Lung (tissue), 16 donors: ENCODE data around the gene ASPDH. TPM values are rescaled to one million over a fixed set of nuclear protein-coding genes. Genes with fewer than 3 reads are reported as not detected.

Source experiments
- ATAC-seq: fragments of 200-7000 bp; cut with Tn5 transposase; one replicate; pipeline ENCODE4 v1.9.1; 2020; ENCODE audit warnings: moderate number of reproducible peaks; ENCODE audit not compliant: insufficient read depth, low FRiP score
- DNase-seq, 3 donors: peaks; one replicate each; pipeline ENCODE4 v3.0.0-alpha.2; 2013 to 2017
- H3K27ac ChIP-seq, 2 donors: one replicate each; pipeline ENCODE4 v1.5.1; 2013; ENCODE audit warnings: mild to moderate bottlenecking in 2 of 2, moderate library complexity in 2 of 2, control low read depth in 1 of 2, inconsistent platforms in 1 of 2, low read depth in 1 of 2, low read length in 1 of 2
- H3K27me3 ChIP-seq, 3 donors: one replicate each; pipeline ENCODE4 v1.5.1; 2013; ENCODE audit warnings: low read length in 2 of 3; ENCODE audit not compliant: control insufficient read depth in 3 of 3, insufficient read depth in 3 of 3
- H3K36me3 ChIP-seq, 4 donors: one replicate each; pipeline ENCODE4 v1.5.1; 2013; ENCODE audit warnings: low read length in 4 of 4, mild to moderate bottlenecking in 1 of 4, moderate library complexity in 1 of 4; ENCODE audit not compliant: control insufficient read depth in 4 of 4, insufficient read depth in 4 of 4
- H3K4me1 ChIP-seq, 5 donors: one replicate each; pipeline ENCODE4 v1.5.1; 2013; ENCODE audit warnings: low read length in 5 of 5, mild to moderate bottlenecking in 2 of 5, moderate library complexity in 1 of 5; ENCODE audit not compliant: control insufficient read depth in 5 of 5, insufficient read depth in 5 of 5
- H3K4me3 ChIP-seq: one replicate; pipeline ENCODE4 v1.5.1; 2013; ENCODE audit warnings: mild to moderate bottlenecking, control low read depth, moderate library complexity
- H3K9ac ChIP-seq, 2 donors: one replicate each; pipeline ENCODE4 v1.5.1; 2013; ENCODE audit warnings: low read length in 2 of 2, control low read depth in 1 of 2; ENCODE audit not compliant: insufficient read depth in 1 of 2
- H3K9me3 ChIP-seq, 4 donors: one replicate each; pipeline ENCODE4 v1.5.1; 2013; ENCODE audit warnings: low read length in 3 of 4, mild to moderate bottlenecking in 1 of 4, moderate library complexity in 1 of 4; ENCODE audit not compliant: control insufficient read depth in 4 of 4, insufficient read depth in 3 of 4
- CTCF ChIP-seq: IDR thresholded peaks from 2 replicates; pipeline ENCODE4 v1.5.1; 2012; ENCODE audit warnings: mild to moderate bottlenecking; ENCODE audit errors: control extremely low read depth, extremely low read depth
- WGBS, 2 donors: extraction: QIAGEN DNeasy Blood & Tissue Kit; methylation state at CpG; one replicate each; pipeline ENCODE4 v1.1.7; 2013; 5-methylcytosine and 5-hydroxymethylcytosine counted together
- long read RNA-seq, 5 donors: transcript quantifications; one replicate each; lab custom pipeline, GENCODE V29; 2026
- polyA plus RNA-seq, 2 donors: library from polyadenylated mRNA; stranded (reverse); fragments of 200-250 nt; gene quantifications; one replicate each; pipeline ENCODE4 v1.2.1, GENCODE V29; 2013
- total RNA-seq, 2 donors: library from RNA; depleted of rRNA in 1 of 2; stranded (reverse); fragments of >200 nt in 1 of 2; gene quantifications; one replicate each; pipeline ENCODE4 v1.2.1, GENCODE V29; 2014 to 2021
- donor health status: control.
- donor health status: control.
- donor health status: Bipolar disorder and iron deficiency.
- donor health status: healthy.
- donor health status: DM: yes; HTN: yes; CAD: no.

ASPDH gene
- total RNA-seq (not detected), polyA plus RNA-seq (not detected)
- long read RNA-seq, donor 1, partial matches to known transcripts = 0 of 1 reads
- long read RNA-seq, donor 1, other reads (novel, unspliced or antisense) = 0 of 1 reads
- long read RNA-seq, donor 2 = 0 reads
- long read RNA-seq, donor 3 = 0 reads
- long read RNA-seq, donor 4 = 0 reads
- long read RNA-seq, donor 5 = 0 reads

- WGBS, 2 donors = 45 to 60% methylated on average over 14 to 22 of the region's 22 CpGs
- H3K27me3 ChIP-seq = no peaks in the 10 kb centered on the region
- peaks cover 0 to 6% (median 0%) of the 10 kb centered on the region in 4 donors for H3K36me3 ChIP-seq
- no peak for DNase-seq
- no peak within 1 kb of the TSS for H3K27ac ChIP-seq
- H3K4me1 ChIP-seq = peaks cover 0 to 10% (median 0%) of the 10 kb centered on the region in 5 donors
- no peak within 1 kb of the TSS for H3K9ac ChIP-seq
- ATAC-seq = no peak
- peaks cover 0 to 8% (median 0%) of the 10 kb centered on the region in 4 donors for H3K9me3 ChIP-seq
- H3K4me3 ChIP-seq = no peak within 1 kb of the TSS
- no peak for TF ChIP-seq CTCF
Measured at GRCh38 chr19:50513746-50514345, at the start of gene ASPDH. Gene ASPDH, minus strand, starts transcription at chr19:50513913. Its CDS starts 90 bp downstream, at chr19:50513823.

- DNase-seq = no peak
- H3K36me3 ChIP-seq = no peaks in the 10 kb centered on the region
- ATAC-seq = no peak
- peaks cover 3 to 38% (median 4%) of the 10 kb centered on the region in 3 donors for H3K27me3 ChIP-seq
- WGBS, 2 donors = 74 to 78% methylated on average over 7 to 9 of the region's 9 CpGs
- H3K9me3 ChIP-seq = peaks cover 0 to 5% (median 0%) of the 10 kb centered on the region in 4 donors
- H3K4me3 ChIP-seq = no peak overlapping the region
- H3K27ac ChIP-seq = no peak overlapping the region
- peaks cover 0 to 3% (median 0%) of the 10 kb centered on the region in 5 donors for H3K4me1 ChIP-seq
- no peak overlapping the region for H3K9ac ChIP-seq
- no peak for TF ChIP-seq CTCF
Measured at GRCh38 chr19:50562996-50563395, 49.3 kb upstream of the ASPDH start.

DNA sequence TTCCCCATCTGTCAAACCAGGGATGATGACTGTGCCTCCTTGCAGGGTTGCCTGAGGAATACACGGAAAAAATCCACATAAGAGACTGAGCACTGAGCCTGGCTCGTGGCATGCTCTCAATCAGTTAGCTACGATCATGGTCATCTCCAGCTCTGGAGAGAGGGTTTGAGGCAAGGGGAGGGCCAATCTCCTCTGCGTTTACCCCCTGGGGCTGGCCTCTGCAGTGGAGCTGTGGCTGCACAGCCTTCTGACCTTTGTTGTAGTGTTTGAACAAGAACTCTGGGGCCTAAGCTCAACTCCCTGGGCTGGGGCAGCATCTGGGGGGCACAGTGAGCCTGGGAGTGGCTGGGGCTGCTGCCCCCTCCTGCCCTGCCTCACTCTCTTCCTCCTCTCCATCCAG lies 48.6 kb upstream of the ASPDH start:
- WGBS, 2 donors = 50 to 64% methylated on average over 4 of the region's 4 CpGs
- Histone ChIP-seq H3K27ac (no peak overlapping the region), H3K4me1 (peaks cover 0 to 3% (median 0%) of the 10 kb centered on the region in 5 donors), H3K27me3 (peaks cover 4 to 38% (median 6%) of the 10 kb centered on the region in 3 donors), H3K4me3 (no peak overlapping the region), H3K9ac (no peak overlapping the region), H3K9me3 (peaks cover 0 to 5% (median 0%) of the 10 kb centered on the region in 4 donors), H3K36me3 (no peaks in the 10 kb centered on the region)
- DNase-seq (no peak), ATAC-seq (no peak)
- TF ChIP-seq CTCF = no peak
